K562 (cell line): ENCODE data around the gene ANKMY1. TPM values are rescaled to one million over a fixed set of nuclear protein-coding genes. Genes with fewer than 3 reads are reported as not detected.

ENCODE experiments used
- ATAC-seq: fragments of 200-7000 bp; cut with Tn5 transposase; 3 replicates; pipeline ENCODE4 v1.9.1; 2020; ENCODE audit warnings: moderate library complexity
- BruUV-seq: library from RNA; stranded (reverse); fragments of 400-500 nt; replicated peaks from 2 replicates; lab custom pipeline; 2021; lab: Mats Ljungman, UMichigan
- CTCF ChIA-PET: fragments of 300-600 bp; formaldehyde crosslinking; extraction: SDS; loops from one replicate; lab custom pipeline; 2021; ENCODE audit warnings: low intra/inter-chr PET ratio; lab: Yijun Ruan, JAX
- POLR2A ChIA-PET: fragments of 300-600, 350-650 bp; sonication (Branson Sonifier 250); formaldehyde crosslinking; extraction: SDS; loops from one replicate; lab custom pipeline; 2021; ENCODE audit warnings: antibody characterized with exemption, inconsistent platforms; lab: Yijun Ruan, JAX
- DNase-seq, 4 experiments: peaks; one replicate each; pipeline versions ENCODE4 v3.0.0 to v3.0.0-alpha.2; 2011 to 2018; ENCODE audit warnings: low spot score in 3 of 4, mixed read lengths in 3 of 4; ENCODE audit errors: extremely low read depth in 1 of 4
- FAIRE-seq: peaks from 2 replicates; lab custom pipeline; 2011; peaks lifted over from hg19 to GRCh38; lab: Jason Lieb, UNC
- H2AFZ ChIP-seq: 2 replicates; pipeline ENCODE4 v1.6.0; 2011; ENCODE audit warnings: low read depth, low read length, control low read depth, inconsistent platforms
- H3K27ac ChIP-seq: fragments of 200-600 bp; 3 replicates; pipeline ENCODE4 v1.8.0; 2011; ENCODE audit warnings: low read depth, mild to moderate bottlenecking, control low read depth, inconsistent platforms, low read length, moderate library complexity, mixed read lengths; ENCODE audit errors: extremely low read depth
- H3K27me3 ChIP-seq, 2 experiments: fragments of 300-600 bp in 1 of 2; 2 replicates in 1 of 2; 3 replicates in 1 of 2; pipeline versions ENCODE4 v1.6.0 to v1.8.0; 2011; ENCODE audit warnings: inconsistent platforms in 2 of 2, low read length in 2 of 2, mild to moderate bottlenecking in 1 of 2, mixed read lengths in 1 of 2, moderate library complexity in 1 of 2; ENCODE audit not compliant: control insufficient read depth in 2 of 2, insufficient read depth in 2 of 2
- H3K36me3 ChIP-seq: fragments of 300-600 bp; 3 replicates; pipeline ENCODE4 v1.8.0; 2011; ENCODE audit warnings: mild to moderate bottlenecking, low read length, inconsistent platforms; ENCODE audit not compliant: control insufficient read depth, insufficient read depth
- H3K4me1 ChIP-seq, 2 experiments: fragments of 200-600 bp in 1 of 2; replicated peaks in 1 of 2; 2 replicates in 1 of 2; 3 replicates in 1 of 2; pipeline versions ENCODE4 v1.5.1 to v1.8.0; 2011; ENCODE audit warnings: inconsistent platforms in 2 of 2, low read length in 2 of 2, mild to moderate bottlenecking in 1 of 2, mixed read lengths in 1 of 2, moderate library complexity in 1 of 2; ENCODE audit not compliant: control insufficient read depth in 2 of 2, insufficient read depth in 2 of 2
- H3K4me2 ChIP-seq: 2 replicates; pipeline ENCODE4 v1.6.1; 2011; ENCODE audit warnings: low read length, control low read depth, inconsistent platforms, mixed read lengths; ENCODE audit not compliant: insufficient read depth
- H3K4me3 ChIP-seq: fragments of 200-600 bp; sonication (generic), shearing (Covaris generic); 2 replicates; pipeline ENCODE4 v1.5.1; 2016; ENCODE audit warnings: control low read depth, inconsistent platforms
- H3K79me2 ChIP-seq: fragments of 200-600 bp; 3 replicates; pipeline ENCODE4 v1.8.0; 2011; ENCODE audit warnings: low read length, inconsistent platforms; ENCODE audit not compliant: control insufficient read depth, insufficient read depth
- H3K9ac ChIP-seq, 2 experiments: 2 replicates each; pipeline versions ENCODE4 v1.6.0 to v1.6.1; 2011; ENCODE audit warnings: low read depth in 2 of 2, low read length in 2 of 2, control low read depth in 1 of 2, inconsistent platforms in 1 of 2, mild to moderate bottlenecking in 1 of 2, mixed read lengths in 1 of 2; ENCODE audit not compliant: insufficient read depth in 1 of 2
- H3K9me1 ChIP-seq: one replicate; pipeline ENCODE4 v1.6.0; 2011; ENCODE audit warnings: inconsistent platforms, mild to moderate bottlenecking, low read length, moderate library complexity; ENCODE audit not compliant: control insufficient read depth, insufficient read depth
- H3K9me3 ChIP-seq: replicated peaks from 2 replicates; pipeline ENCODE4 v1.5.1; 2011; ENCODE audit warnings: low read depth, low read length, inconsistent platforms; ENCODE audit not compliant: control insufficient read depth, insufficient read depth
- H4K20me1 ChIP-seq: replicated peaks from 2 replicates; pipeline ENCODE4 v1.6.1; 2011; ENCODE audit warnings: low read length, inconsistent platforms, mixed read lengths; ENCODE audit not compliant: control insufficient read depth, insufficient read depth
- CREB3 ChIP-seq: fragments of 450-650 bp; conservative IDR thresholded peaks from 2 replicates; pipeline ENCODE4 v1.6.1; 2016; ENCODE audit warnings: missing genetic modification characterization, low read depth, mild to moderate bottlenecking, missing compliant biosample characterization, moderate library complexity
- ELK3 ChIP-seq: fragments of 450-650 bp; formaldehyde crosslinking; IDR thresholded peaks from 2 replicates; pipeline ENCODE4 v1.4.0; 2020; ENCODE audit warnings: mild to moderate bottlenecking
- FOXA3 ChIP-seq, 2 experiments: fragments of 450-650 bp in 1 of 2; sonication (generic) in 1 of 2; formaldehyde crosslinking; IDR thresholded peaks in 1 of 2; conservative IDR thresholded peaks in 1 of 2; 2 replicates each; pipeline versions ENCODE4 v1.4.0 to v1.8.0; 2020 to 2022; ENCODE audit warnings: mild to moderate bottlenecking in 2 of 2, missing genetic modification reagents in 1 of 2
- HNRNPL ChIP-seq: fragments of 200-400 bp; formaldehyde crosslinking; IDR thresholded peaks from 2 replicates; pipeline ENCODE4 v1.6.1; 2017; ENCODE audit warnings: low read depth, mild to moderate bottlenecking, low read length
- MED1 ChIP-seq: sonication (generic); formaldehyde crosslinking; IDR thresholded peaks from 2 replicates; pipeline ENCODE4 v1.8.1; 2023; ENCODE audit warnings: missing genetic modification reagents, borderline replicate concordance
- TAL1 ChIP-seq: fragments of 450-650 bp; IDR thresholded peaks from 2 replicates; pipeline ENCODE4 v1.6.1; 2016; ENCODE audit warnings: mild to moderate bottlenecking
- ZFP30 ChIP-seq: fragments of 250-450 bp; sonication (Bioruptor Pico); IDR thresholded peaks from 2 replicates; pipeline ENCODE4 v1.8.0; 2022; ENCODE audit warnings: moderate library complexity, mild to moderate bottlenecking, inconsistent platforms, borderline replicate concordance
- WGBS: fragments of 100-300 bp; shearing (Covaris generic); methylation state at CpG from one replicate; pipeline ENCODE4 v1.1.6; 2016; ENCODE audit warnings: low coverage, mixed read lengths; ENCODE audit not compliant: insufficient coverage; ENCODE audit errors: missing lambda C conversion rate; 5-methylcytosine and 5-hydroxymethylcytosine counted together
- in situ Hi-C: fragments of 300-500 bp; cut with MboI; formaldehyde crosslinking; loops from 4 replicates; pipeline ENCODE4 v1.15.0; 2018; ENCODE audit warnings: inconsistent platforms, mixed read lengths
- intact Hi-C: fragments of 100-400 bp; cut with micrococcal nuclease; formaldehyde crosslinking; loops from 2 replicates; pipeline ENCODE4 v1.14.2; 2022
- polyA plus RNA-seq, 8 experiments: library from polyadenylated mRNA; depleted of rRNA in 4 of 8; stranded (reverse) in 5 of 8; unstranded in 3 of 8; fragments of >200 nt; fragmentation: Nextera tagmentation in 2 of 8; fragmentation: Illumina TruSeq in 1 of 8; extraction: Ambion mirVana in 2 of 8; extraction: Trizol in 1 of 8; gene quantifications; 2 replicates each; pipeline versions ENCODE4 v1.2.1 to v1.2.3, GENCODE V29; 2011 to 2014; ENCODE audit warnings: inconsistent platforms in 1 of 8, missing spikeins in 1 of 8
- total RNA-seq, 7 experiments: library from RNA; depleted of rRNA in 6 of 7; stranded (reverse); fragments of >200 nt in 6 of 7; fragmentation: Illumina TruSeq in 2 of 7; extraction: Trizol in 2 of 7; gene quantifications; 2 replicates each; pipeline versions ENCODE4 v1.2.1 to v1.2.3, GENCODE V29; 2011 to 2021; ENCODE audit warnings: low replicate concordance in 1 of 7
- TF ChIP-seq, protein P1 (sequence below): fragments of 250-450 bp; sonication (Bioruptor Pico); IDR thresholded peaks from 2 replicates; pipeline ENCODE4 v1.9.0; 2021; ENCODE audit warnings: mild to moderate bottlenecking, inconsistent platforms
- TF ChIP-seq, protein P2 (sequence below): fragments of 250-450 bp; sonication (Bioruptor Pico); IDR thresholded peaks from 2 replicates; pipeline ENCODE4 v1.4.0; 2020
- TF ChIP-seq, protein P3 (sequence below): fragments of 200-800 bp; sonication (Bioruptor generic); IDR thresholded peaks from 2 replicates; pipeline ENCODE4 v1.6.1; 2017; ENCODE audit warnings: missing genetic modification characterization, missing compliant biosample characterization

ANKMY1 gene
- total and polyA plus RNA-seq, 9 of the 15 experiments (the other 6 are each of a cell fraction or from before 2014, with no cell fraction given) = 0.75 to 15.1 (median 11.7) TPM

GRCh38 chr2:240455272-240455646, 102.5 kb downstream of the ANKMY1 start:
- peaks cover 0 to 54% of the 10 kb centered on the region in 2 experiments; a peak in 2 of 5 replicates for H3K4me1 ChIP-seq
- no peaks in the 10 kb centered on the region for H3K9me3 ChIP-seq
- H4K20me1 ChIP-seq = 0 out of 2 replicates have a peak, but pooled peaks cover 5% of the 10 kb centered on the region
- H3K4me3 ChIP-seq = no peak overlapping the region
- H3K36me3 ChIP-seq = no peaks in the 10 kb centered on the region
- intact Hi-C loops = no loop called here
- no peaks in the 10 kb centered on the region for H3K9me1 ChIP-seq
- H2AFZ ChIP-seq = no peak overlapping the region
- no peak overlapping the region for H3K9ac ChIP-seq
- FAIRE-seq (no peak), DNase-seq (no peak), ATAC-seq (no peak)
- WGBS = 53% methylated on average over 2 of the region's 7 CpGs
- no peak overlapping the region for H3K4me2 ChIP-seq
- no TSS peak for BruUV-seq
- ChIA-PET POLR2A (interaction anchor here (0.6 kb wide), 1 partner anchor 260 kb away, joined by 4 read pairs; no protein-coding TSS in a partner anchor), CTCF (no interaction called here)
- H3K27me3 ChIP-seq = peaks cover 0 to 58% of the 10 kb centered on the region in 2 experiments; a peak in 3 of 5 replicates
- H3K79me2 ChIP-seq = no peaks in the 10 kb centered on the region
- H3K27ac ChIP-seq = no peak overlapping the region
- in situ Hi-C loops = no loop called here
- TF ChIP-seq TAL1 (no peak), ZFP30 (CRISPR knock-in tag) (no peak), HNRNPL (no peak), ELK3 (CRISPR knock-in tag) (no peak), MED1 (CRISPR knock-in tag) (no peak), CREB3 (tag) (no peak), FOXA3 (CRISPR knock-in tag; conservative IDR thresholded peaks at IDR 0.05 in 1 of 2, IDR thresholded peaks at IDR 0.05 in 1 of 2) (no peak)
- TF ChIP-seq, protein P1, sequence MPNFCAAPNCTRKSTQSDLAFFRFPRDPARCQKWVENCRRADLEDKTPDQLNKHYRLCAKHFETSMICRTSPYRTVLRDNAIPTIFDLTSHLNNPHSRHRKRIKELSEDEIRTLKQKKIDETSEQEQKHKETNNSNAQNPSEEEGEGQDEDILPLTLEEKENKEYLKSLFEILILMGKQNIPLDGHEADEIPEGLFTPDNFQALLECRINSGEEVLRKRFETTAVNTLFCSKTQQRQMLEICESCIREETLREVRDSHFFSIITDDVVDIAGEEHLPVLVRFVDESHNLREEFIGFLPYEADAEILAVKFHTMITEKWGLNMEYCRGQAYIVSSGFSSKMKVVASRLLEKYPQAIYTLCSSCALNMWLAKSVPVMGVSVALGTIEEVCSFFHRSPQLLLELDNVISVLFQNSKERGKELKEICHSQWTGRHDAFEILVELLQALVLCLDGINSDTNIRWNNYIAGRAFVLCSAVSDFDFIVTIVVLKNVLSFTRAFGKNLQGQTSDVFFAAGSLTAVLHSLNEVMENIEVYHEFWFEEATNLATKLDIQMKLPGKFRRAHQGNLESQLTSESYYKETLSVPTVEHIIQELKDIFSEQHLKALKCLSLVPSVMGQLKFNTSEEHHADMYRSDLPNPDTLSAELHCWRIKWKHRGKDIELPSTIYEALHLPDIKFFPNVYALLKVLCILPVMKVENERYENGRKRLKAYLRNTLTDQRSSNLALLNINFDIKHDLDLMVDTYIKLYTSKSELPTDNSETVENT (CRISPR knock-in tag) = no peak
- TF ChIP-seq, protein P2, sequence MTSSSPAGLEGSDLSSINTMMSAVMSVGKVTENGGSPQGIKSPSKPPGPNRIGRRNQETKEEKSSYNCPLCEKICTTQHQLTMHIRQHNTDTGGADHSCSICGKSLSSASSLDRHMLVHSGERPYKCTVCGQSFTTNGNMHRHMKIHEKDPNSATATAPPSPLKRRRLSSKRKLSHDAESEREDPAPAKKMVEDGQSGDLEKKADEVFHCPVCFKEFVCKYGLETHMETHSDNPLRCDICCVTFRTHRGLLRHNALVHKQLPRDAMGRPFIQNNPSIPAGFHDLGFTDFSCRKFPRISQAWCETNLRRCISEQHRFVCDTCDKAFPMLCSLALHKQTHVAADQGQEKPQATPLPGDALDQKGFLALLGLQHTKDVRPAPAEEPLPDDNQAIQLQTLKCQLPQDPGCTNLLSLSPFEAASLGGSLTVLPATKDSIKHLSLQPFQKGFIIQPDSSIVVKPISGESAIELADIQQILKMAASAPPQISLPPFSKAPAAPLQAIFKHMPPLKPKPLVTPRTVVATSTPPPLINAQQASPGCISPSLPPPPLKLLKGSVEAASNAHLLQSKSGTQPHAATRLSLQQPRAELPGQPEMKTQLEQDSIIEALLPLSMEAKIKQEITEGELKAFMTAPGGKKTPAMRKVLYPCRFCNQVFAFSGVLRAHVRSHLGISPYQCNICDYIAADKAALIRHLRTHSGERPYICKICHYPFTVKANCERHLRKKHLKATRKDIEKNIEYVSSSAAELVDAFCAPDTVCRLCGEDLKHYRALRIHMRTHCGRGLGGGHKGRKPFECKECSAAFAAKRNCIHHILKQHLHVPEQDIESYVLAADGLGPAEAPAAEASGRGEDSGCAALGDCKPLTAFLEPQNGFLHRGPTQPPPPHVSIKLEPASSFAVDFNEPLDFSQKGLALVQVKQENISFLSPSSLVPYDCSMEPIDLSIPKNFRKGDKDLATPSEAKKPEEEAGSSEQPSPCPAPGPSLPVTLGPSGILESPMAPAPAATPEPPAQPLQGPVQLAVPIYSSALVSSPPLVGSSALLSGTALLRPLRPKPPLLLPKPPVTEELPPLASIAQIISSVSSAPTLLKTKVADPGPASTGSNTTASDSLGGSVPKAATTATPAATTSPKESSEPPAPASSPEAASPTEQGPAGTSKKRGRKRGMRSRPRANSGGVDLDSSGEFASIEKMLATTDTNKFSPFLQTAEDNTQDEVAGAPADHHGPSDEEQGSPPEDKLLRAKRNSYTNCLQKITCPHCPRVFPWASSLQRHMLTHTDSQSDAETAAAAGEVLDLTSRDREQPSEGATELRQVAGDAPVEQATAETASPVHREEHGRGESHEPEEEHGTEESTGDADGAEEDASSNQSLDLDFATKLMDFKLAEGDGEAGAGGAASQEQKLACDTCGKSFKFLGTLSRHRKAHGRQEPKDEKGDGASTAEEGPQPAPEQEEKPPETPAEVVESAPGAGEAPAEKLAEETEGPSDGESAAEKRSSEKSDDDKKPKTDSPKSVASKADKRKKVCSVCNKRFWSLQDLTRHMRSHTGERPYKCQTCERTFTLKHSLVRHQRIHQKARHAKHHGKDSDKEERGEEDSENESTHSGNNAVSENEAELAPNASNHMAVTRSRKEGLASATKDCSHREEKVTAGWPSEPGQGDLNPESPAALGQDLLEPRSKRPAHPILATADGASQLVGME (CRISPR knock-in tag) = no peak
- TF ChIP-seq, protein P3, sequence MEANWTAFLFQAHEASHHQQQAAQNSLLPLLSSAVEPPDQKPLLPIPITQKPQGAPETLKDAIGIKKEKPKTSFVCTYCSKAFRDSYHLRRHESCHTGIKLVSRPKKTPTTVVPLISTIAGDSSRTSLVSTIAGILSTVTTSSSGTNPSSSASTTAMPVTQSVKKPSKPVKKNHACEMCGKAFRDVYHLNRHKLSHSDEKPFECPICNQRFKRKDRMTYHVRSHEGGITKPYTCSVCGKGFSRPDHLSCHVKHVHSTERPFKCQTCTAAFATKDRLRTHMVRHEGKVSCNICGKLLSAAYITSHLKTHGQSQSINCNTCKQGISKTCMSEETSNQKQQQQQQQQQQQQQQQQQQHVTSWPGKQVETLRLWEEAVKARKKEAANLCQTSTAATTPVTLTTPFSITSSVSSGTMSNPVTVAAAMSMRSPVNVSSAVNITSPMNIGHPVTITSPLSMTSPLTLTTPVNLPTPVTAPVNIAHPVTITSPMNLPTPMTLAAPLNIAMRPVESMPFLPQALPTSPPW (CRISPR knock-in tag) = no peak
